BLaER1 treated with 17β-estradiol and CSF1 and Interleukin-3, amounts not matched to agents 10 nM and 100 nM (cell line): ENCODE measurements around the gene PYGO2.

ENCODE experiments used
- H3K27ac ChIP-seq, 11 experiments: shearing (Covaris generic); formaldehyde crosslinking; 2 replicates each; pipeline ENCODE4 v1.8.1; 2022
- H3K27me3 ChIP-seq, 11 experiments: shearing (Covaris generic); formaldehyde crosslinking; 2 replicates each; pipeline ENCODE4 v1.8.1; 2022
- H3K36me3 ChIP-seq, 11 experiments: shearing (Covaris generic); formaldehyde crosslinking; 2 replicates each; pipeline ENCODE4 v1.8.1; 2022
- H3K4me1 ChIP-seq, 10 experiments: shearing (Covaris generic); formaldehyde crosslinking; 2 replicates each; pipeline ENCODE4 v1.8.1; 2022
- H3K4me2 ChIP-seq, 11 experiments: shearing (Covaris generic); formaldehyde crosslinking; 2 replicates each; pipeline ENCODE4 v1.8.1; 2022
- H3K4me3 ChIP-seq, 10 experiments: shearing (Covaris generic); formaldehyde crosslinking; 2 replicates each; pipeline ENCODE4 v1.8.1; 2022
- H3K9ac ChIP-seq, 11 experiments: shearing (Covaris generic); formaldehyde crosslinking; 2 replicates each; pipeline ENCODE4 v1.8.1; 2022
- H3K9me3 ChIP-seq, 11 experiments: shearing (Covaris generic); formaldehyde crosslinking; replicated peaks in 1 of 11; 2 replicates each; pipeline ENCODE4 v1.8.1; 2022
- H4K20me1 ChIP-seq, 11 experiments: shearing (Covaris generic); formaldehyde crosslinking; 2 replicates each; pipeline ENCODE4 v1.8.1; 2022
- Cebpa-rat ChIP-seq, 11 experiments: shearing (Covaris generic); IDR thresholded peaks; 2 replicates each; pipeline ENCODE4 v1.8.1; 2022

PYGO2 gene

GRCh38 chr1:154943649-154944400 is 17.8 kb downstream of the PYGO2 start:
- peak overlapping the region; percentile 83 to 97 (median 88) for H3K4me2 ChIP-seq

DNA sequence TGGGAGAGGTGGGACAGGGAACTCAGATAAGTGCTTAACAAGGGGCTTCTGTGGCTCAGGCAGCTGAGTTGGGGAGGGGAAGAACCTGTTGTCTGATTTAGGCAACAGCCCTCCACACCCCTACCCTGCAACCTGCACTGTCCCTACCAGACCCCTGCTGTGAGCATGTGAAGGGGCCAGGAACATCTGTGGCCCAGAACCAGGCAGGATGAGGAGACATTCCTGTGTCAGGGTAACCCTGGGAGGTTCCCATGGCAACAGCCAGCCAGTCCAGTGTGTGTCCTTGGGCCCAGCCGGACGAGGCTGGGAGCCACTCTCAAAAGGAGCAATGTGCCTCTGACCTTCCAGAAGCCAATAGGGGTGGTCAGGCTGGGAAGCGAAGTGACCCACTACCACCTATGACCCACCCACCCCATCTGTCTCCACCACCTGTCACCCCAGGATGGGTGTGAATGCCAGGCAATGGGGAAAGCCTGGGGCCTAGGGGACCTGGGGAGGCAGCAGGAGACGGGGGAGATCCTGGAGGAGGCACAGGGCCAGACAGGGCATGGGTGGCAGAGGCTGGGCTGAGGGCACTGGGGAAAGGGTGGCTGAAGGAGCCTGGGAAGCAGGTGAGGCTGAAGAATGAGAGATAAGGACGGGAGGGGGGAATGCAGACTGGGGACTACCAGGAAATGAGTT is 20.1 kb downstream of the PYGO2 start:
- H3K27me3 ChIP-seq: no peaks in the 10 kb centered on the region
- peak overlapping the region; percentile 83 to 97 (median 88) for H3K4me2 ChIP-seq
- TF ChIP-seq Cebpa-rat (IDR thresholded peaks at IDR 0.05): no peak
- peak overlapping the region in 2 of 10 experiments; percentile 27 to 53; a peak in 3 of 20 replicates for H3K4me3 ChIP-seq
- H3K9me3 ChIP-seq: no peaks in the 10 kb centered on the region
- peaks cover 8 to 19% (median 17%) of the 10 kb centered on the region in 11 experiments; a peak in 19 of 22 replicates for H3K36me3 ChIP-seq
- peaks cover 86 to 92% (median 90%) of the 10 kb centered on the region in 10 experiments for H3K4me1 ChIP-seq
- peak overlapping the region; percentile 34 to 89 (median 86); a peak in 21 of 22 replicates for H3K27ac ChIP-seq
- H4K20me1 ChIP-seq: peaks cover 0 to 9% (median 0%) of the 10 kb centered on the region in 11 experiments; a peak in 3 of 22 replicates
- peak overlapping the region; percentile 51 to 78 (median 73); a peak in 18 of 22 replicates for H3K9ac ChIP-seq

More at GRCh38 chr1:154943649-154944400, 17.8 kb downstream of the PYGO2 start:
- Histone ChIP-seq H3K27me3 (no peaks in the 10 kb centered on the region), H3K27ac (peak overlapping the region; percentile 34 to 89 (median 86)), H3K36me3 (peaks cover 26 to 39% (median 37%) of the 10 kb centered on the region in 11 experiments), H3K4me3 (no peak overlapping the region), H3K9ac (peak overlapping the region; percentile 61 to 78 (median 73); a peak in 21 of 22 replicates), H4K20me1 (peaks cover 0 to 21% (median 0%) of the 10 kb centered on the region in 11 experiments; a peak in 6 of 22 replicates), H3K9me3 (no peaks in the 10 kb centered on the region), H3K4me1 (peaks cover 79 to 98% (median 96%) of the 10 kb centered on the region in 10 experiments)
- TF ChIP-seq Cebpa-rat (IDR thresholded peaks at IDR 0.05): no peak

- Histone ChIP-seq H3K36me3 (peaks cover 3 to 12% (median 9%) of the 10 kb centered on the region in 11 experiments; a peak in 17 of 22 replicates), H4K20me1 (peaks cover 0 to 1% (median 0%) of the 10 kb centered on the region in 11 experiments; a peak in 2 of 22 replicates), H3K4me3 (peak overlapping the region in 1 of 10 experiments; percentile 27; a peak in 2 of 20 replicates), H3K27me3 (no peaks in the 10 kb centered on the region), H3K9me3 (no peaks in the 10 kb centered on the region), H3K27ac (peak overlapping the region in 9 of 11 experiments; percentile 83 to 89 (median 87); a peak in 17 of 22 replicates), H3K4me1 (peaks cover 85 to 92% (median 89%) of the 10 kb centered on the region in 10 experiments), H3K4me2 (peak overlapping the region; percentile 83 to 97 (median 88)), H3K9ac (peak overlapping the region in 8 of 11 experiments; percentile 1 to 78 (median 71); a peak in 12 of 22 replicates)
- peak in 3 of 11 experiments; percentile 37 to 84 (median 61); a peak in 5 of 22 replicates for TF ChIP-seq Cebpa-rat (IDR thresholded peaks at IDR 0.05)
Observed at GRCh38 chr1:154940651-154941194, 20.9 kb downstream of the PYGO2 start.

DNA sequence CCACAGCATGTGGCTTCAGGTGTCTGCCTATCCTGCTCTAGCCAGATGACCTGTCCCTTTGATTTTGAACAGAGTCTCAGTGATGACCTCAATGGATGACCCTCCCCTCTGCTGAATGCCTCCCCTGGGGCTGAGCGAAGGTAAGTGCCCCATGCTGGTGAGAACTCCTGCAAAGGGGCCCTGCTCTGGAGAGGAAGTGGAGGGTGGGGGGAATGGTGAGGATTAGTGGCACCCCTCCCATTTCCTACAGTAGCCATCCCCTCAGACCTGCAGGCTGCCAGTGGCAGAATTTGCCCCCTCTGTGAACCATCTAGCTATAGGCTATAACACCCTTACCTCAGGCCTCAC is 21.4 kb downstream of the PYGO2 start:
- no peaks in the 10 kb centered on the region for H4K20me1 ChIP-seq
- H3K36me3 ChIP-seq: peaks cover 0 to 7% (median 4%) of the 10 kb centered on the region in 11 experiments; a peak in 14 of 22 replicates
- no peak for TF ChIP-seq Cebpa-rat (IDR thresholded peaks at IDR 0.05)
- peak overlapping the region in 8 of 11 experiments; percentile 83 to 89 (median 86); a peak in 13 of 22 replicates for H3K27ac ChIP-seq
- H3K9me3 ChIP-seq: no peaks in the 10 kb centered on the region
- H3K4me3 ChIP-seq: no peak overlapping the region; a peak in 1 of 20 replicates
- H3K27me3 ChIP-seq: no peaks in the 10 kb centered on the region
- peak overlapping the region in 4 of 11 experiments; percentile 69 to 78 (median 74); a peak in 6 of 22 replicates for H3K9ac ChIP-seq
- peak overlapping the region; percentile 83 to 97 (median 88) for H3K4me2 ChIP-seq
- H3K4me1 ChIP-seq: peaks cover 85 to 92% (median 89%) of the 10 kb centered on the region in 10 experiments

GRCh38 chr1:154938604-154939399 is 22.8 kb downstream of the PYGO2 start:
- H3K9me3 ChIP-seq: no peaks in the 10 kb centered on the region
- no peak overlapping the region for H3K4me3 ChIP-seq
- no peak for TF ChIP-seq Cebpa-rat (IDR thresholded peaks at IDR 0.05)
- no peaks in the 10 kb centered on the region for H3K36me3 ChIP-seq
- peak overlapping the region; percentile 96 to 100 (median 99); a peak in 14 of 22 replicates for H3K27ac ChIP-seq
- H3K9ac ChIP-seq: peak overlapping the region in 7 of 11 experiments; percentile 92 to 100 (median 96); a peak in 8 of 22 replicates
- H3K27me3 ChIP-seq: no peaks in the 10 kb centered on the region
- H4K20me1 ChIP-seq: no peaks in the 10 kb centered on the region
- H3K4me1 ChIP-seq: peaks cover 72 to 81% (median 77%) of the 10 kb centered on the region in 10 experiments
- peak overlapping the region; percentile 86 to 98 (median 93) for H3K4me2 ChIP-seq

DNA sequence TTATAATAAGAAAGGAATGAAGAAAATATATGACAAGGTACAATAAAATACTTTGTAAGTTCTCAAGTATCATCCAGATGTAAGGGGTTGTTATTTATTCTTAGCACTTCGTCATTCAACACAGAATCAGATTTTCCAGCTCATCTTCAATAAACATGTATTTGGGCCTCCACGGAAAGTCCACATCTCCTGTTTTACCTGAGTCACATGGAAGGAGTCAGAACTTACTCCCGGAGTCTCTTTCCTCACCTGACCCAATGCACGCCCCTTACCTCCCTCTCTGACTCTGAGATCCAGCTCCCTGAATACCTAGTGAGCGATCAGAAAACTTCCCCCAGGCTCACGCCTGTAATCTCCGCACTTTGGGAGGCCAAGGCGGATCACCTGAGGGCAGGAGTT is 23.6 kb downstream of the PYGO2 start:
- Histone ChIP-seq H3K27ac (peak overlapping the region; percentile 96 to 100 (median 99)), H3K4me3 (peak overlapping the region; percentile 64 to 76 (median 70); a peak in 19 of 20 replicates), H3K4me1 (peaks cover 64 to 73% (median 69%) of the 10 kb centered on the region in 10 experiments)

DNA sequence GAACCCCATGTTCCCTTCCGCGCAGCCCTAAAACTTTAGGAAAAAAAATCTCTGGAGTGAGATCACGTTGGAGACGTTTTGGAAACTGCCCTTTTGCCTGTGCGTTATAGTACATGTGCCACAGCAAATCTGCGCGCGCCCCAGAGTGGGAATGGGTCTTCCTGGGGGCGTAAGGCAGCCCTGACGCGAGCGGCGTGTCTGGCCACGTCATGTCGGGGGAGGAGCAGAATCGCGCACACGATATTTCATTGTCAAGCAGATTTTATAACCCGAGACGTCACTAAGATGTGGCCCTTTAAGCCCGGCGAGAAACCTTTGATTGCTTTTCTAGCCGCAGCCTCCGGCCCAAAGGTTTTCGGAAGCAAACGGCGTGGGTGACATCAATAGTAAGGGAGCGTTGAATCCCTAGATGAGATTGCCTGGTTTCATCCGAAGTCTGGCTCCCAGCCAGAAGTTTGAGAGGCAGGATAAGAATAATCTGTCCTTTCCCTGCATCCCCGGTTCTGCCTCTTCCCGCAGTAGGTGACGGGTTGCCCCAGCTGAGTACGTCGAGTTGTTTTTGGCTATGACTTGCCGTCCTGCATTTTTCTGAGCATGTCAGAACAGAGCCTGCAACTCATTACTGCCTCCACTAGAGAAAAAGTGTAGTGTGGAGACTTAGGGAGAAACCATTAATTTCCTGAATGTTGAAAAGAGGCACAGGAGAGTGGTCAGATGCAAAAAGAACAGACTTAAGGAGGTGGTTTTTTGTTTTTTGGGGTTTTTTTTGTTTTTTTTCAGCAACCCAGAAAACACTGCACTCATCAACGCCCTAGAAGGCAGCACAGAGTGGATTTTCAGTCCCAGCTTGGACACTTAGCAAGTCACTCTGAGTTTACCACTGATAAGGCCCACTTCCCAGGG is 24.2 kb downstream of the PYGO2 start:
- Histone ChIP-seq H3K36me3 (peaks cover 0 to 3% (median 0%) of the 10 kb centered on the region in 11 experiments; a peak in 4 of 22 replicates), H3K4me3 (peak overlapping the region; percentile 64 to 76 (median 70)), H3K4me1 (peaks cover 57 to 66% (median 62%) of the 10 kb centered on the region in 10 experiments), H3K9me3 (no peaks in the 10 kb centered on the region), H3K4me2 (peak overlapping the region; percentile 86 to 98 (median 93)), H3K27ac (peak overlapping the region; percentile 96 to 100 (median 99)), H3K27me3 (no peaks in the 10 kb centered on the region), H4K20me1 (no peaks in the 10 kb centered on the region), H3K9ac (peak overlapping the region; percentile 92 to 100 (median 97))
- TF ChIP-seq Cebpa-rat (IDR thresholded peaks at IDR 0.05): no peak

More for the DNA sequence above, 23.6 kb downstream of the PYGO2 start:
- Histone ChIP-seq H3K4me2 (peak overlapping the region; percentile 86 to 98 (median 93)), H4K20me1 (no peaks in the 10 kb centered on the region), H3K36me3 (no peaks in the 10 kb centered on the region), H3K9ac (peak overlapping the region; percentile 92 to 100 (median 97)), H3K9me3 (no peaks in the 10 kb centered on the region), H3K27me3 (no peaks in the 10 kb centered on the region)
- TF ChIP-seq Cebpa-rat (IDR thresholded peaks at IDR 0.05): no peak
